Measurements from ENCODE around the gene CDKN1C. TPM values are rescaled to one million over a fixed set of nuclear protein-coding genes. Genes with fewer than 3 reads are reported as not detected.

The CDKN1C gene
- total RNA-seq, 2 donors from 2014 or later, result 17.1 to 25.0 TPM

DNA sequence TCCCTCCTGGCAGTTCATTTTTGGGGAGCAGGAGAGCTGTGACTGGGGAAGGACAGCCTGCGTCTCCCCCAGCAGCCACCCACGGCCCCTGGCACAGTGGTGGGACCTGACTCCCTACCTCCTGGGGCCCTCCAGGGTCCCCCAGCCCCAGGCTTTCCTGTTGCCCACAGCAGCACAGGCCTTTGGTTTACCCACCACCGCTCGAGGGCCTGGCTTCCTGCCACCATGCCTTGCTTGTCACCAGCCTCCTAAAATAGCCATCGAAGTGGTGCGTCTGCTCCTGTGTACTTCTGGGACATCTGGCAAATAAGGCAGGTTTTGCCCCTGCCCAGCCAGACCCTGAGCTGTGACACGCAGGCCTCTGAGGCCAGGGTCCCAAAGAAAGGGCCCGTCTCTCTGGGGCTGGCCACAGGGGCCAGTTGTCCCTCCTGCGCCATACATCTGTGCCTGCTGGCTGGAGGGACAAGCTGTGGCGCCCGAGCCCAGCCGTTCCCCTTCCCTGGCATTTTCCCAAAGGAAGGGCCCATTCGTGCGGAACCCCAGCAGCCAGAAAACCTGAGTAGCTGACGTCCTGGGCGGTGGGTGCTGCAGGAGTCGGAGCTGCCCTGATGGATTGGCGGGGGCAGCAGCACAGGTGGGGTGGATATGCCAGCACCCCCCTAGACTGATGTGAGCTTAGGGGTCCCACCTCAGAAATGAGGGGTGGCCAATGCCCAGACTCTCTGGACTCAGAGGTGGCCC lies 29.1 kb upstream of the CDKN1C start:
- DNase-seq (ENCODE audit: low spot score) (no peak), ATAC-seq (ENCODE audit: insufficient number of reproducible peaks, low FRiP score, low read depth) (no peak)
- Histone ChIP-seq H3K27me3 (replicated peaks; ENCODE audit: insufficient read depth) (no peaks in the 10 kb centered on the region), H3K36me3 (no peaks in the 10 kb centered on the region), H3K4me3 (no peak overlapping the region), H3K27ac (no peak overlapping the region), H3K9me3 (no peaks in the 10 kb centered on the region), H3K4me1 (ENCODE audit: control insufficient read depth in 1 of 2, low read depth in 2 of 2) (peaks cover 0 to 8% of the 10 kb centered on the region in 2 donors)
- TF ChIP-seq, protein P1, sequence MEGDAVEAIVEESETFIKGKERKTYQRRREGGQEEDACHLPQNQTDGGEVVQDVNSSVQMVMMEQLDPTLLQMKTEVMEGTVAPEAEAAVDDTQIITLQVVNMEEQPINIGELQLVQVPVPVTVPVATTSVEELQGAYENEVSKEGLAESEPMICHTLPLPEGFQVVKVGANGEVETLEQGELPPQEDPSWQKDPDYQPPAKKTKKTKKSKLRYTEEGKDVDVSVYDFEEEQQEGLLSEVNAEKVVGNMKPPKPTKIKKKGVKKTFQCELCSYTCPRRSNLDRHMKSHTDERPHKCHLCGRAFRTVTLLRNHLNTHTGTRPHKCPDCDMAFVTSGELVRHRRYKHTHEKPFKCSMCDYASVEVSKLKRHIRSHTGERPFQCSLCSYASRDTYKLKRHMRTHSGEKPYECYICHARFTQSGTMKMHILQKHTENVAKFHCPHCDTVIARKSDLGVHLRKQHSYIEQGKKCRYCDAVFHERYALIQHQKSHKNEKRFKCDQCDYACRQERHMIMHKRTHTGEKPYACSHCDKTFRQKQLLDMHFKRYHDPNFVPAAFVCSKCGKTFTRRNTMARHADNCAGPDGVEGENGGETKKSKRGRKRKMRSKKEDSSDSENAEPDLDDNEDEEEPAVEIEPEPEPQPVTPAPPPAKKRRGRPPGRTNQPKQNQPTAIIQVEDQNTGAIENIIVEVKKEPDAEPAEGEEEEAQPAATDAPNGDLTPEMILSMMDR (IDR thresholded peaks at IDR 0.05), result no peak

DNA sequence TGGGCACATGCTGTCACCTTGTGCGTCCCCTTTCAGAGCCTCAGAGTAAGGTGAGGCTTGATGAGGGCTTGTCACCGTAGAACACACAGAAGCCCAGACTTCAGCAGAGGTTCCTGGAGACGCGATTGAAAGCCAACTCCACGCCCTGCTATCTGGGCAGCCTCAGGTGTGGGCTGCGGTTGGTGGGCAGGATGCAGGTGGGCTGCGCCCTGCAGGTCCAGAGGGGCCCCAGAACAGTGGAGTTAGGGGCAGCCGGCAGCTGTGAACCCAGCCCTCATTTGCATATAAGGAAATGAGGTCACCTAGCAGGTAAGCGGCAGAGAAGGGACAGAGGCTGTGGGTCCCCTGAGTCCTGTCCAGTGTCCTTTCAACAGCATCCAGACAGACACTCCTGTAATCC lies 28.2 kb upstream of the CDKN1C start:
- ATAC-seq (ENCODE audit: insufficient number of reproducible peaks, low FRiP score, low read depth) (no peak), DNase-seq (ENCODE audit: low spot score) (no peak)
- H3K36me3 ChIP-seq, result no peaks in the 10 kb centered on the region
- H3K9me3 ChIP-seq, result no peaks in the 10 kb centered on the region
- no peak overlapping the region for H3K27ac ChIP-seq
- TF ChIP-seq, protein P1 (IDR thresholded peaks at IDR 0.05), result no peak
- peaks cover 0 to 8% of the 10 kb centered on the region in 2 donors for H3K4me1 ChIP-seq (ENCODE audit: control insufficient read depth in 1 of 2, low read depth in 2 of 2)
- H3K4me3 ChIP-seq, result no peak overlapping the region
- H3K27me3 ChIP-seq (replicated peaks; ENCODE audit: insufficient read depth), result no peaks in the 10 kb centered on the region

DNA sequence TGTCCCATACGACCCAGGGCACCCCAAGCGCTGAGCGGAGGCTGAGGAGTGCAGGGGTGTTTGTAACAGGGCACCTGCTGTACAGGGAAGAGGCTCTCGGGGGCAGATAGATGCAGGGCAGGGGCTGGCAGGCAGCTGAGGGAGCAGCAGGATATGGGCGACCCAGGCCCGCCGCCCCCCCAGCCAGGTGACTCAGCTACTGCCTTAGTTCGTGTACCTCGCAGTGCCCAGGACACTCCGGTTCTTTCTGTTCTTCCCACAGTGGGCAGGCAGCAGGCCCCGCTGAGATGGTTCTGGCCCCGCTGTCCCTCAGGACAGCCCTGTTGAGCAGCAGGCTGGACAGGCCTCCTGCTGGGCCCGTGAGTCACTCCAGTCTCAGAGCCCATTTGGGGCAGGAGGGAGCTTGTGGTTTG lies 27.4 kb upstream of the CDKN1C start:
- Histone ChIP-seq H3K9me3 (no peaks in the 10 kb centered on the region), H3K27ac (no peak overlapping the region), H3K36me3 (no peaks in the 10 kb centered on the region), H3K4me3 (no peak overlapping the region), H3K4me1 (ENCODE audit: control insufficient read depth in 1 of 2, low read depth in 2 of 2) (peaks cover 0 to 8% of the 10 kb centered on the region in 2 donors), H3K27me3 (replicated peaks; ENCODE audit: insufficient read depth) (no peaks in the 10 kb centered on the region)
- DNase-seq (ENCODE audit: low spot score) (no peak), ATAC-seq (ENCODE audit: insufficient number of reproducible peaks, low FRiP score, low read depth) (no peak)
- TF ChIP-seq, protein P1 (IDR thresholded peaks at IDR 0.05), result no peak

- TF ChIP-seq, protein P1 (IDR thresholded peaks at IDR 0.05), result no peak
- DNase-seq (ENCODE audit: low spot score) (no peak), ATAC-seq (ENCODE audit: insufficient number of reproducible peaks, low FRiP score, low read depth) (no peak)
- no peaks in the 10 kb centered on the region for H3K36me3 ChIP-seq
- no peaks in the 10 kb centered on the region for H3K9me3 ChIP-seq
- H3K27ac ChIP-seq, result no peak overlapping the region
- no peak overlapping the region for H3K4me3 ChIP-seq
- peaks cover 0 to 8% of the 10 kb centered on the region in 2 donors for H3K4me1 ChIP-seq (ENCODE audit: control insufficient read depth in 1 of 2, low read depth in 2 of 2)
- no peaks in the 10 kb centered on the region for H3K27me3 ChIP-seq (replicated peaks; ENCODE audit: insufficient read depth)
Observed at GRCh38 chr11:2912498-2912897, 26.9 kb upstream of the CDKN1C start.

DNA sequence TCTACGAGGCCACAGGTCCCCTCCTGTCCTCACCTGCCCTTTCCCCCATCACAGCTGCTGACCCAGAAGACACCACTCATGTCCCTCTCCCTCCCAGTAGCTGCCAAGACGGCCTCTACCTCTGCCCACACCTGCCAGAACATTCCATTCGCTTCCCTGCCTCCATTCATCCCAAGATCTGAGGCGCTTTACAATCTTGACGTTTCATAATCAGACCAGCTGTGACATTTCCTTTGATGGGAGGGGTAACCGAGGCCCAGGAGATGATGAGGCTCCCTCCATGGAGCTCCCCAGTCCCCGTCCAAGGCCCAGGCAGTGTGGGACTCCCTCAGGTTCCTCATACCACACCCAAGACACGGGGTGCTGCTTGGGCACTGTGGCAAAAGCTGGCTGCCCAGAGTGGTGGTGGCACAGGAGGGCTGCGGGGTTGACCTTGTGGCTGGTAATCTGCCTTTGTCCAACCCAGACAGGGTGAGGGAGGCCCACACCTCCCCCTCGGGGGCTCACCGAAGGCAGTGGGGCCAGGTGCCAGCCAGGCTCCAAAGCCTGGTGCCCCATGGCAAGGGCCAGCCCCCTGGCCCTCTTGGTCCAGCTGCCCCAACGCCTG lies 26.3 kb upstream of the CDKN1C start:
- TF ChIP-seq, protein P1 (IDR thresholded peaks at IDR 0.05), result no peak
- Histone ChIP-seq H3K4me1 (ENCODE audit: control insufficient read depth in 1 of 2, low read depth in 2 of 2) (peaks cover 0 to 8% of the 10 kb centered on the region in 2 donors), H3K9me3 (no peaks in the 10 kb centered on the region), H3K27ac (no peak overlapping the region), H3K27me3 (replicated peaks; ENCODE audit: insufficient read depth) (no peaks in the 10 kb centered on the region), H3K4me3 (no peak overlapping the region), H3K36me3 (no peaks in the 10 kb centered on the region)
- no peak for DNase-seq (ENCODE audit: low spot score)
- no peak for ATAC-seq (ENCODE audit: insufficient number of reproducible peaks, low FRiP score, low read depth)
